CD4-positive, alpha-beta T cell (primary cell): Measurements from ENCODE around the gene TEX52. TPM values are rescaled to one million over a fixed set of nuclear protein-coding genes. Genes with fewer than 3 reads are reported as not detected.

ENCODE experiments used
- ATAC-seq: fragments of 200-7000 bp; cut with Tn5 transposase; one replicate; pipeline ENCODE4 v1.10.0; 2022; ENCODE audit warnings: mild to moderate bottlenecking; ENCODE audit not compliant: poor library complexity
- CTCF ChIA-PET: fragments of 350-600 bp; sonication (Branson Sonifier 250); formaldehyde crosslinking; loops from one replicate; lab custom pipeline; 2021; ENCODE audit warnings: antibody characterized with exemption, inconsistent platforms; lab: Charles Lee
- POLR2A ChIA-PET: fragments of 350-600 bp; sonication (Branson Sonifier 250); formaldehyde crosslinking; loops from one replicate; lab custom pipeline; 2021; ENCODE audit warnings: antibody characterized with exemption, inconsistent platforms; lab: Charles Lee
- DNase-seq, 14 experiments: peaks; one replicate each; pipeline ENCODE4 v3.0.0-alpha.2; 2013 to 2020; ENCODE audit warnings: mixed read lengths in 2 of 14
- H3K27ac ChIP-seq, 2 donors: one replicate each; pipeline versions ENCODE4 v1.5.1 to v1.7.0; 2013; ENCODE audit warnings: low read length in 2 of 2, low read depth in 1 of 2, mild to moderate bottlenecking in 1 of 2
- H3K27me3 ChIP-seq, 2 experiments: 1 replicate in 1 of 2; 2 replicates in 1 of 2; pipeline versions ENCODE4 v1.6.1 to v1.7.0; 2013; ENCODE audit warnings: low read length in 2 of 2, control low read depth in 1 of 2, mild to moderate bottlenecking in 1 of 2, moderate library complexity in 1 of 2; ENCODE audit not compliant: insufficient read depth in 2 of 2, control insufficient read depth in 1 of 2
- H3K36me3 ChIP-seq: one replicate; pipeline ENCODE4 v1.6.1; 2013; ENCODE audit warnings: low read length, control low read depth; ENCODE audit not compliant: insufficient read depth
- H3K4me1 ChIP-seq: one replicate; pipeline ENCODE4 v1.6.1; 2013; ENCODE audit warnings: low read length, control low read depth; ENCODE audit not compliant: insufficient read depth
- H3K4me3 ChIP-seq: one replicate; pipeline ENCODE4 v1.5.1; 2013; ENCODE audit warnings: mild to moderate bottlenecking, low read length, moderate library complexity
- H3K9me3 ChIP-seq, 2 experiments: 1 replicate in 1 of 2; 2 replicates in 1 of 2; pipeline versions ENCODE4 v1.6.1 to v1.7.0; 2013; ENCODE audit warnings: low read length in 2 of 2, mild to moderate bottlenecking in 2 of 2, control low read depth in 1 of 2, moderate library complexity in 1 of 2; ENCODE audit not compliant: control insufficient read depth in 1 of 2, insufficient read depth in 1 of 2
- H3K27ac Mint-ChIP-seq: one replicate; pipeline ENCODE4 v1.8.0; 2020; ENCODE audit warnings: mixed read lengths
- H3K27me3 Mint-ChIP-seq: one replicate; pipeline ENCODE4 v1.8.0; 2021; ENCODE audit warnings: mixed read lengths
- H3K36me3 Mint-ChIP-seq: one replicate; pipeline ENCODE4 v1.8.0; 2021; ENCODE audit warnings: low read depth, mixed read lengths
- H3K4me1 Mint-ChIP-seq: one replicate; pipeline ENCODE4 v1.8.0; 2021; ENCODE audit warnings: low read depth, mixed read lengths
- H3K4me3 Mint-ChIP-seq: one replicate; pipeline ENCODE4 v1.8.0; 2020; ENCODE audit warnings: mild to moderate bottlenecking, mixed read lengths
- H3K9me3 Mint-ChIP-seq: one replicate; pipeline ENCODE4 v1.8.0; 2020; ENCODE audit warnings: mixed read lengths
- intact Hi-C, 2 experiments: fragments of 100-400 bp; cut with DNase I in 1 of 2; cut with micrococcal nuclease in 1 of 2; formaldehyde crosslinking; loops; one replicate each; pipeline versions ENCODE4 v1.15.1 to v1.9.0; 2023 to 2025; cut with DNase I, micrococcal nuclease
- total RNA-seq, 174 experiments: library from RNA in 2 of 174; stranded (reverse) in 2 of 174; gene quantifications; one replicate each; pipeline ENCODE4 v1.2.3 and lab custom pipeline; 2021 to 2026
- TF ChIP-seq, protein P1 (sequence below): fragments of 200-600 bp; IDR thresholded peaks from one replicate; pipeline ENCODE4 v1.8.0; 2022; ENCODE audit warnings: antibody characterized with exemption, mild to moderate bottlenecking

TEX52 gene
- total RNA-seq, 2 experiments from 2014 or later, result not detected

DNA sequence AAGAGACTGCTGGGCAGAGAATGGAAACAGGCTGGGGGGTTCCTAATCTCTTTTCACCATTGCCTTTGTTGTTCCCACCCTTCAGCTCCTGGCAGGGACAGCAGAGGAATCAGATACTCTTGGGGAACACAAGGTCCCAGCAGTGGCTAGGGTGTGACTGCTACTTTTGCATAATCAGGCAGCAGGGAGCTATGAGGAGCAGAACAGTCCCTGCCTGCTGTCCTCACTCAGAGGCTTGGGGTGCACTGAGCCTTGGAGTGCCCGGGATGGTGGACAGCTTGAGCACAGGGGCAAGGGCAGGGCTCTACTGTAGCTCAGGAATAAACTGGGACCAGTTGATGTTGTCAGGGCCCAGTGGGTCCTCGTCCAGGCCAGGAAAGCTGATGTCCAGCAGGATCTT lies 1.5 kb upstream of the TEX52 start:
- ATAC-seq (no peak), DNase-seq (no peak)
- H3K4me1 ChIP-seq, result peaks cover 2% of the 10 kb centered on the region
- Mint-ChIP-seq H3K27ac (no peak overlapping the region), H3K4me1 (no peaks in the 10 kb centered on the region), H3K36me3 (peaks cover 15% of the 10 kb centered on the region), H3K27me3 (no peaks in the 10 kb centered on the region), H3K9me3 (no peaks in the 10 kb centered on the region), H3K4me3 (no peak overlapping the region)
- H3K4me3 ChIP-seq, result no peak overlapping the region
- H3K9me3 ChIP-seq, result no peaks in the 10 kb centered on the region
- no peaks in the 10 kb centered on the region for H3K27me3 ChIP-seq
- CTCF ChIA-PET, result no interaction called here
- POLR2A ChIA-PET, result no interaction called here
- H3K36me3 ChIP-seq, result peaks cover 23% of the 10 kb centered on the region
- no peak overlapping the region for H3K27ac ChIP-seq
- intact Hi-C loops, result loop anchor here in 1 of 2 experiments (10.0 kb wide), 1 partner anchor 416 kb away; no protein-coding TSS in a partner anchor
- TF ChIP-seq, protein P1, sequence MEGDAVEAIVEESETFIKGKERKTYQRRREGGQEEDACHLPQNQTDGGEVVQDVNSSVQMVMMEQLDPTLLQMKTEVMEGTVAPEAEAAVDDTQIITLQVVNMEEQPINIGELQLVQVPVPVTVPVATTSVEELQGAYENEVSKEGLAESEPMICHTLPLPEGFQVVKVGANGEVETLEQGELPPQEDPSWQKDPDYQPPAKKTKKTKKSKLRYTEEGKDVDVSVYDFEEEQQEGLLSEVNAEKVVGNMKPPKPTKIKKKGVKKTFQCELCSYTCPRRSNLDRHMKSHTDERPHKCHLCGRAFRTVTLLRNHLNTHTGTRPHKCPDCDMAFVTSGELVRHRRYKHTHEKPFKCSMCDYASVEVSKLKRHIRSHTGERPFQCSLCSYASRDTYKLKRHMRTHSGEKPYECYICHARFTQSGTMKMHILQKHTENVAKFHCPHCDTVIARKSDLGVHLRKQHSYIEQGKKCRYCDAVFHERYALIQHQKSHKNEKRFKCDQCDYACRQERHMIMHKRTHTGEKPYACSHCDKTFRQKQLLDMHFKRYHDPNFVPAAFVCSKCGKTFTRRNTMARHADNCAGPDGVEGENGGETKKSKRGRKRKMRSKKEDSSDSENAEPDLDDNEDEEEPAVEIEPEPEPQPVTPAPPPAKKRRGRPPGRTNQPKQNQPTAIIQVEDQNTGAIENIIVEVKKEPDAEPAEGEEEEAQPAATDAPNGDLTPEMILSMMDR, result no peak

DNA sequence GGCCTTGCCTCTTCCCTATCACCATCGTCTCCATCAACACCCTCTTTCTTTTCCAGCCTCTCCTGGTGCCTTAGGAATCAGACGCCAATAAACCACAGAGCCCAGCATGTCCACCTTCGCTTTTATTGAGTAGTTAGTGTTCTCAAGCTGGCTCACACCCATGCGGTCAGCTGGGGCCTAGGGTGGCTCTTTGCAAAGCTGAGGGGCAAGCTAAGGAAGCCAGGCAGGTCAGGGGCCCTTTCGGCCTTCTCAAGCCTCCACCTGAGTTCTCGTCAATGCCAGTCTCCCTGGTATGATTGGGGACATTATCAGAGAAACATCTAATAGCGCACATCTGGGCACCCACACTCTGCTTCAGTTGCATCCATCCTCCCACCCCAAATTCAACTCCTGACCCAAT lies 737 bp upstream of the TEX52 start:
- TF ChIP-seq, protein P1, result no peak
- no peak overlapping the region for H3K27ac Mint-ChIP-seq
- POLR2A ChIA-PET, result interaction anchor here (0.6 kb wide), 1 partner anchor 10 kb away, joined by 3 read pairs; no protein-coding TSS in a partner anchor
- Histone ChIP-seq H3K9me3 (no peaks in the 10 kb centered on the region), H3K36me3 (peaks cover 23% of the 10 kb centered on the region), H3K4me3 (no peak overlapping the region), H3K27ac (no peak overlapping the region), H3K4me1 (peaks cover 2% of the 10 kb centered on the region), H3K27me3 (no peaks in the 10 kb centered on the region)
- intact Hi-C loops, result loop anchor here in 1 of 2 experiments (10.0 kb wide), 1 partner anchor 417 kb away; no protein-coding TSS in a partner anchor
- H3K9me3 Mint-ChIP-seq, result no peaks in the 10 kb centered on the region
- no peaks in the 10 kb centered on the region for H3K4me1 Mint-ChIP-seq
- CTCF ChIA-PET, result no interaction called here
- H3K4me3 Mint-ChIP-seq, result no peak overlapping the region
- no peaks in the 10 kb centered on the region for H3K27me3 Mint-ChIP-seq
- H3K36me3 Mint-ChIP-seq, result peaks cover 15% of the 10 kb centered on the region
- DNase-seq, result no peak
- ATAC-seq, result no peak

DNA sequence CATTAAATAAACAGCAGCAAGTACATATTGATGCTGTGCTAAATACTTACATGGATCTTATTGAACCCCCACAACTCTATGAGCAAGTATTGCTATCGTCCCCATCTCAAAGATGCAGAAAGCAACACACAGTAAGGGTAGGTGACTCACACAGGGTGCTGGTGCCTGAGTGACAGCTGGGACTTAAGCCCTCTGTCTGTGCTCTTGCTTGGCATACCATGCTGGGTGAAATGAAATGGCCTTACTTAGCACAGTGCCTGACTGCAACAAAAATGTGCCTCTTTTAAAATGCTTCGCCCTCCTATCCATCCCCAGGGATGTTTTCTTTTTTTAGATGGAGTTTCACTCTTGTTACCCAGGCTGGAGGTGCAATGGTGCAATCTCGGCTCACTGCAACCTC lies 788 bp downstream of the TEX52 start:
- Histone ChIP-seq H3K27me3 (no peaks in the 10 kb centered on the region), H3K36me3 (peaks cover 23% of the 10 kb centered on the region), H3K4me1 (peaks cover 2% of the 10 kb centered on the region), H3K9me3 (no peaks in the 10 kb centered on the region), H3K27ac (no peak overlapping the region), H3K4me3 (no peak overlapping the region)
- CTCF ChIA-PET, result no interaction called here
- H3K27ac Mint-ChIP-seq, result no peak overlapping the region
- no peaks in the 10 kb centered on the region for H3K27me3 Mint-ChIP-seq
- intact Hi-C loops, result loop anchor here in 1 of 2 experiments (10.0 kb wide), 1 partner anchor 419 kb away; no protein-coding TSS in a partner anchor
- POLR2A ChIA-PET, result no interaction called here
- H3K4me3 Mint-ChIP-seq, result no peak overlapping the region
- TF ChIP-seq, protein P1, result no peak
- no peaks in the 10 kb centered on the region for H3K9me3 Mint-ChIP-seq
- ATAC-seq (no peak), DNase-seq (no peak)
- no peaks in the 10 kb centered on the region for H3K4me1 Mint-ChIP-seq
- peaks cover 15% of the 10 kb centered on the region for H3K36me3 Mint-ChIP-seq
